GM10266 (cell line): ENCODE data around the gene REEP1.
A peak's percentile ranks its signal among the peaks of the same experiment; 100 is the strongest.
"Not testable (repeated sequence)": the region's sequence is repeated elsewhere in the genome, so short reads cannot be mapped to it uniquely, and the experiment has no call there.

Experiments used
- DNase-seq: peaks from one replicate; pipeline ENCODE4 v3.0.0; 2012; ENCODE audit errors: extremely low spot score
- CTCF ChIP-seq: IDR thresholded peaks from 2 replicates; pipeline ENCODE4 v1.5.1; 2012; ENCODE audit warnings: mild to moderate bottlenecking, low read depth; ENCODE audit not compliant: control insufficient read depth, insufficient read depth; ENCODE audit errors: missing control alignments

Gene REEP1

GRCh38 chr2:86249579-86250391, 87.6 kb downstream of the REEP1 start:
- DNase-seq: peak; percentile 54
- TF ChIP-seq CTCF: peak; percentile 49

- no peak for DNase-seq
- no peak for TF ChIP-seq CTCF
These were observed 88.2 kb downstream of the REEP1 start for GRCh38 chr2:86249176-86249575.

GRCh38 chr2:86245222-86245621, 92.2 kb downstream of the REEP1 start:
- DNase-seq: not testable (repeated sequence)

GRCh38 chr2:86244781-86245180, 92.6 kb downstream of the REEP1 start:
- not testable (repeated sequence) for DNase-seq

- DNase-seq: peak; percentile 40
These were observed 93.3 kb downstream of the REEP1 start for GRCh38 chr2:86243950-86244733.

GRCh38 chr2:86243272-86243671, 94.2 kb downstream of the REEP1 start:
- no peak for DNase-seq

More at GRCh38 chr2:86243950-86244733, 93.3 kb downstream of the REEP1 start:
- no peak for TF ChIP-seq CTCF

GRCh38 chr2:86241611-86242010, 95.8 kb downstream of the REEP1 start:
- no peak for TF ChIP-seq CTCF
- no peak for DNase-seq

More at GRCh38 chr2:86243272-86243671, 94.2 kb downstream of the REEP1 start:
- no peak for TF ChIP-seq CTCF

GRCh38 chr2:86240251-86240650, 97.2 kb downstream of the REEP1 start:
- TF ChIP-seq CTCF: no peak
- DNase-seq: no peak
